ENCODE results near the gene ZNF524.

DNA sequence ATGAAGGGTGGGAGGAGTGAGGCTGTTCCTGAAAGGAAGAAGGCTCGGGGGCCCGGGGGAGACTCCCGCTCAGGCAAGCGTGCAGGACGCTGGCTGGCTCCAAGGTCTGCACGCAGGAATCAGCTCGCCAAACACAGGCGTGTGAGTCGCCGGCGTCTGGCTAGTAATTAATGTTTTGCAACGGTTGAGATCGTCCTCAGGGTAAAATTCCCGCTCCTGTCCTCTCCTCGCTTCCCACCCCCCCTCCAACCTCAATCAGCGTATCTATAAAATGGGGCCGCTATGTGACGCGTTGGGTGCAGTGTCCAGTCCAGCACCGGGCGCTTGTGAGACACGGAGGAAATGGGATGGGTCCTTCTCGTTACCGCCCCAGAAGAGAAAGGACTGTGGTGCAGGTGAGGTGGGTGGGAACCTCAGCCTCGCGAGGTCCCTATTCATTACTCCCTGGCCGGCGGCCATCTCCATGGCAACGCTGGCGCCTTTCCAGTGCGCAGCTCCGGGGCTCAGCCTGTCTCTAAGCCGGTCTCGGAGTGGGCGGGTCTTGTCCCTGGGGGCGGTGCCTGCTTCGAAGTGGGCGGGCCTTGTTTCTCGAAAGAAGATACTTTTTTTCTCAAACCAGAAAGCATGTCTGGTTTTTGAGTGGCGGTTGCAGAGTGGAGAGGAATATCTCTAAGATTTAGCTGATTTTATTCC, 13.0 kb upstream of the ZNF524 start:
- TF ChIP-seq CTCF (IDR thresholded peaks at IDR 0.05) (no peak), POLR2AphosphoS5 (IDR thresholded peaks at IDR 0.05; ENCODE audit: low read depth, low read length) (peak; percentile 54; the same call in 1 of the 2 replicates), SIN3A (IDR thresholded peaks at IDR 0.05; ENCODE audit: borderline replicate concordance, insufficient read depth, low read depth, low read length) (0 out of 2 replicates have a peak, but pooled peaks have one; percentile 37)

Measured in Panc1 (cell line).